ENCODE results near the gene G6PD. TPM values are rescaled to one million over a fixed set of nuclear protein-coding genes. Genes with fewer than 3 reads are reported as not detected.

Gene G6PD
- total and polyA plus RNA-seq, 10 of the 15 experiments (the other 5 are each of a cell fraction or from before 2014, with no cell fraction given): 1.6 to 62.5 (median 28.4) TPM

GRCh38 chrX:154490414-154491083 lies 56.1 kb downstream of the G6PD start, which contains the start of gene SLC10A3:
TSS of gene SLC10A3 (minus strand) at chrX:154490629. CDS start at chrX:154488940, 1,689 bp downstream.
- Histone ChIP-seq H3K9ac (ENCODE audit: control insufficient read depth, insufficient read depth, low read length) (peak within 1 kb of the TSS; percentile 80), H3K27me3 (replicated peaks in 1 of 2; ENCODE audit: control insufficient read depth in 2 of 2, insufficient read depth in 2 of 2, low read length in 1 of 2) (no peaks in the 10 kb centered on the region), H3K79me2 (ENCODE audit: control insufficient read depth, insufficient read depth, low read length) (peaks cover 10% of the 10 kb centered on the region), H4K20me1 (ENCODE audit: control insufficient read depth, insufficient read depth) (no peaks in the 10 kb centered on the region), H3K4me3 (peak within 1 kb of the TSS; percentile 74), H2AFZ (ENCODE audit: control insufficient read depth, low read depth, low read length) (peak within 1 kb of the TSS; percentile 77), H3K4me2 (ENCODE audit: control insufficient read depth, insufficient read depth) (peak within 1 kb of the TSS; percentile 84), H3K27ac (ENCODE audit: control insufficient read depth, insufficient read depth) (peak within 1 kb of the TSS; percentile 76), H3K36me3 (ENCODE audit: control insufficient read depth in 2 of 2, insufficient read depth in 2 of 2, low read length in 1 of 2) (peaks cover 0 to 2% of the 10 kb centered on the region in 2 experiments; a peak in 1 of 4 replicates), H3K4me1 (ENCODE audit: control insufficient read depth, insufficient read depth, low read length) (peaks cover under 1% of the 10 kb centered on the region; the same call in 1 of the 2 replicates), H3K9me3 (replicated peaks; ENCODE audit: control insufficient read depth, insufficient read depth, low read length) (no peaks in the 10 kb centered on the region; the same call in 2 of the 3 replicates)
- in situ Hi-C loops (cut with MboI): no loop called here
- POLR2A ChIA-PET: interaction anchor here (0.6 to 3.3 kb wide), 15 partner anchors 9 to 121 kb away, joined by 3 to 14 read pairs (median 4); partner anchors contain the start of genes EMD, FAM3A and RPL10
- DNase-seq (ENCODE audit: low read depth, low spot score): peak; percentile 67
- RAD21 ChIA-PET (ENCODE audit: unreplicated experiment): interaction anchor here (0.6 to 1.9 kb wide), 9 partner anchors 12 to 117 kb away, joined by 3 to 7 read pairs (median 5); partner anchors contain the start of genes FAM3A, LAGE3 and RPL10
- SMC1A ChIA-PET (ENCODE audit: uncharacterized antibody, unreplicated experiment): interaction anchor here (0.9 to 2.2 kb wide), 5 partner anchors 9 to 117 kb away, joined by 3 to 7 read pairs (median 4); partner anchors contain the start of genes ATP6AP1 and FAM3A
- 35% methylated on average over 51 of the region's 71 CpGs for WGBS (ENCODE audit: insufficient coverage, insufficient replicate concordance, low lambda C conversion rate, missing lambda C conversion rate)
- no TSS peak for BruUV-seq (replicated peaks)
- ATAC-seq: peak; percentile 91
- peak; percentile 81 for FAIRE-seq
- CTCF ChIA-PET: interaction anchor here (1.0 to 2.4 kb wide), 3 partner anchors 9 to 37 kb away, joined by 3 to 13 read pairs (median 5); no protein-coding TSS in a partner anchor
- intact Hi-C loops (cut with micrococcal nuclease; ENCODE audit: unreplicated experiment): loop anchor here (1.0 kb wide), 1 partner anchor 37 kb away; no protein-coding TSS in a partner anchor
- peak; percentile 17; the same call in 1 of the 2 replicates for TF ChIP-seq RB1 (IDR thresholded peaks at IDR 0.05; ENCODE audit: borderline replicate concordance)
- peak; percentile 53; the same call in 1 of the 3 replicates for TF ChIP-seq POU2F2 (IDR thresholded peaks at IDR 0.05; ENCODE audit: borderline replicate concordance, low read depth, low read length)
- TF ChIP-seq, protein P1, sequence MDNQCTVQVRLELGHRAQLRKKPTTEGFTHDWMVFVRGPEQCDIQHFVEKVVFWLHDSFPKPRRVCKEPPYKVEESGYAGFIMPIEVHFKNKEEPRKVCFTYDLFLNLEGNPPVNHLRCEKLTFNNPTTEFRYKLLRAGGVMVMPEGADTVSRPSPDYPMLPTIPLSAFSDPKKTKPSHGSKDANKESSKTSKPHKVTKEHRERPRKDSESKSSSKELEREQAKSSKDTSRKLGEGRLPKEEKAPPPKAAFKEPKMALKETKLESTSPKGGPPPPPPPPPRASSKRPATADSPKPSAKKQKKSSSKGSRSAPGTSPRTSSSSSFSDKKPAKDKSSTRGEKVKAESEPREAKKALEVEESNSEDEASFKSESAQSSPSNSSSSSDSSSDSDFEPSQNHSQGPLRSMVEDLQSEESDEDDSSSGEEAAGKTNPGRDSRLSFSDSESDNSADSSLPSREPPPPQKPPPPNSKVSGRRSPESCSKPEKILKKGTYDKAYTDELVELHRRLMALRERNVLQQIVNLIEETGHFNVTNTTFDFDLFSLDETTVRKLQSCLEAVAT (IDR thresholded peaks at IDR 0.05): no peak
- TF ChIP-seq, protein P2, sequence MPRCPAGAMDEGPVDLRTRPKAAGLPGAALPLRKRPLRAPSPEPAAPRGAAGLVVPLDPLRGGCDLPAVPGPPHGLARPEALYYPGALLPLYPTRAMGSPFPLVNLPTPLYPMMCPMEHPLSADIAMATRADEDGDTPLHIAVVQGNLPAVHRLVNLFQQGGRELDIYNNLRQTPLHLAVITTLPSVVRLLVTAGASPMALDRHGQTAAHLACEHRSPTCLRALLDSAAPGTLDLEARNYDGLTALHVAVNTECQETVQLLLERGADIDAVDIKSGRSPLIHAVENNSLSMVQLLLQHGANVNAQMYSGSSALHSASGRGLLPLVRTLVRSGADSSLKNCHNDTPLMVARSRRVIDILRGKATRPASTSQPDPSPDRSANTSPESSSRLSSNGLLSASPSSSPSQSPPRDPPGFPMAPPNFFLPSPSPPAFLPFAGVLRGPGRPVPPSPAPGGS (IDR thresholded peaks at IDR 0.05; ENCODE audit: borderline replicate concordance, insufficient read depth, low read depth, low read length, poor library complexity, severe bottlenecking): peak; percentile 11
- no peak for TF ChIP-seq SREBF2 (IDR thresholded peaks at IDR 0.05; ENCODE audit: low read length)
- no peak for TF ChIP-seq BMI1 (IDR thresholded peaks at IDR 0.05; ENCODE audit: borderline replicate concordance)
- TF ChIP-seq, protein P3, sequence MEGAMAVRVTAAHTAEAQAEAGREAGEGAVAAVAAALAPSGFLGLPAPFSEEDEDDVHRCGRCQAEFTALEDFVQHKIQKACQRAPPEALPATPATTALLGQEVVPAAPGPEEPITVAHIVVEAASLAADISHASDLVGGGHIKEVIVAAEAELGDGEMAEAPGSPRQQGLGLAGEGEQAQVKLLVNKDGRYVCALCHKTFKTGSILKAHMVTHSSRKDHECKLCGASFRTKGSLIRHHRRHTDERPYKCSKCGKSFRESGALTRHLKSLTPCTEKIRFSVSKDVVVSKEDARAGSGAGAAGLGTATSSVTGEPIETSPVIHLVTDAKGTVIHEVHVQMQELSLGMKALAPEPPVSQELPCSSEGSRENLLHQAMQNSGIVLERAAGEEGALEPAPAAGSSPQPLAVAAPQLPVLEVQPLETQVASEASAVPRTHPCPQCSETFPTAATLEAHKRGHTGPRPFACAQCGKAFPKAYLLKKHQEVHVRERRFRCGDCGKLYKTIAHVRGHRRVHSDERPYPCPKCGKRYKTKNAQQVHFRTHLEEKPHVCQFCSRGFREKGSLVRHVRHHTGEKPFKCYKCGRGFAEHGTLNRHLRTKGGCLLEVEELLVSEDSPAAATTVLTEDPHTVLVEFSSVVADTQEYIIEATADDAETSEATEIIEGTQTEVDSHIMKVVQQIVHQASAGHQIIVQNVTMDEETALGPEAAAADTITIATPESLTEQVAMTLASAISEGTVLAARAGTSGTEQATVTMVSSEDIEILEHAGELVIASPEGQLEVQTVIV (IDR thresholded peaks at IDR 0.05; ENCODE audit: borderline replicate concordance, partially characterized antibody): no peak
- peak; percentile 22; the same call in 1 of the 2 replicates for TF ChIP-seq NRF1 (conservative IDR thresholded peaks at IDR 0.05; ENCODE audit: low read depth, low read length)
- TF ChIP-seq PML (IDR thresholded peaks at IDR 0.05; ENCODE audit: low read length): peak; percentile 57; the same call in 1 of the 2 replicates
- peak; percentile 61; the same call in 1 of the 2 replicates for TF ChIP-seq IKZF1 (conservative IDR thresholded peaks at IDR 0.05)
- TF ChIP-seq, protein P4, sequence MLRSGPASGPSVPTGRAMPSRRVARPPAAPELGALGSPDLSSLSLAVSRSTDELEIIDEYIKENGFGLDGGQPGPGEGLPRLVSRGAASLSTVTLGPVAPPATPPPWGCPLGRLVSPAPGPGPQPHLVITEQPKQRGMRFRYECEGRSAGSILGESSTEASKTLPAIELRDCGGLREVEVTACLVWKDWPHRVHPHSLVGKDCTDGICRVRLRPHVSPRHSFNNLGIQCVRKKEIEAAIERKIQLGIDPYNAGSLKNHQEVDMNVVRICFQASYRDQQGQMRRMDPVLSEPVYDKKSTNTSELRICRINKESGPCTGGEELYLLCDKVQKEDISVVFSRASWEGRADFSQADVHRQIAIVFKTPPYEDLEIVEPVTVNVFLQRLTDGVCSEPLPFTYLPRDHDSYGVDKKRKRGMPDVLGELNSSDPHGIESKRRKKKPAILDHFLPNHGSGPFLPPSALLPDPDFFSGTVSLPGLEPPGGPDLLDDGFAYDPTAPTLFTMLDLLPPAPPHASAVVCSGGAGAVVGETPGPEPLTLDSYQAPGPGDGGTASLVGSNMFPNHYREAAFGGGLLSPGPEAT (IDR thresholded peaks at IDR 0.05; ENCODE audit: low read depth): no peak
- TF ChIP-seq ZSCAN29 (IDR thresholded peaks at IDR 0.05): 0 out of 2 replicates have a peak, but pooled peaks have one; percentile 55
